Endothelial cell of umbilical vein (primary cell): ENCODE results near the gene RP9. TPM values are rescaled to one million over a fixed set of nuclear protein-coding genes. Genes with fewer than 3 reads are reported as not detected.

ENCODE experiments used
- BruUV-seq: library from RNA; stranded (reverse); fragments of 400-500 nt; replicated peaks from 2 replicates; lab custom pipeline; 2021; lab: Mats Ljungman, UMichigan
- CTCF ChIA-PET: fragments of 300-600, 350-600 bp; sonication (Branson Sonifier 250); formaldehyde crosslinking; loops from one replicate; lab custom pipeline; 2021; ENCODE audit warnings: antibody characterized with exemption, inconsistent platforms; lab: Charles Lee
- POLR2A ChIA-PET: fragments of 300-600, 350-600 bp; sonication (Branson Sonifier 250); formaldehyde crosslinking; loops from one replicate; lab custom pipeline; 2021; ENCODE audit warnings: antibody characterized with exemption, inconsistent platforms; lab: Charles Lee
- DNase-seq: peaks from one replicate; pipeline ENCODE4 v3.0.0-alpha.2; 2011; ENCODE audit warnings: low read depth, low spot score
- FAIRE-seq: peaks from 2 replicates; lab custom pipeline; 2011; peaks lifted over from hg19 to GRCh38; lab: Jason Lieb, UNC
- H2AFZ ChIP-seq: 2 replicates; pipeline ENCODE4 v1.6.0; 2012; ENCODE audit warnings: low read depth, low read length, control low read depth, inconsistent platforms
- H3K27ac ChIP-seq: 2 replicates; pipeline ENCODE4 v1.5.1; 2011; ENCODE audit warnings: low read depth, mild to moderate bottlenecking, control low read depth, low read length, moderate library complexity; ENCODE audit not compliant: insufficient read depth
- H3K27me3 ChIP-seq, 2 experiments: 2 replicates each; pipeline versions ENCODE4 v1.6.0 to v1.6.1; 2011; ENCODE audit warnings: low read length in 2 of 2, mixed read lengths in 1 of 2; ENCODE audit not compliant: control insufficient read depth in 2 of 2, insufficient read depth in 2 of 2
- H3K36me3 ChIP-seq, 2 experiments: 2 replicates in 1 of 2; 3 replicates in 1 of 2; pipeline ENCODE4 v1.5.1; 2011; ENCODE audit warnings: low read length in 2 of 2, mild to moderate bottlenecking in 1 of 2, moderate library complexity in 1 of 2; ENCODE audit not compliant: control insufficient read depth in 2 of 2, insufficient read depth in 2 of 2; ENCODE audit errors: extremely low read depth in 1 of 2
- H3K4me1 ChIP-seq: 3 replicates; pipeline ENCODE4 v1.5.1; 2011; ENCODE audit warnings: mild to moderate bottlenecking, low read length; ENCODE audit not compliant: control insufficient read depth, insufficient read depth; ENCODE audit errors: extremely low read depth
- H3K4me2 ChIP-seq: 2 replicates; pipeline ENCODE4 v1.6.1; 2011; ENCODE audit warnings: low read length, control low read depth, mixed read lengths; ENCODE audit not compliant: insufficient read depth
- H3K4me3 ChIP-seq, 3 experiments: fragments of 200-600 bp in 1 of 3; sonication (generic), shearing (Covaris generic) in 1 of 3; replicated peaks in 1 of 3; 2 replicates each; pipeline ENCODE4 v1.5.1; 2011 to 2016; ENCODE audit warnings: control low read depth in 3 of 3, low read length in 3 of 3, mild to moderate bottlenecking in 2 of 3, inconsistent platforms in 1 of 3, low read depth in 1 of 3, moderate library complexity in 1 of 3; ENCODE audit not compliant: insufficient read depth in 1 of 3
- H3K79me2 ChIP-seq: 2 replicates; pipeline ENCODE4 v1.6.0; 2012; ENCODE audit warnings: low read length, inconsistent platforms; ENCODE audit not compliant: control insufficient read depth, insufficient read depth
- H3K9ac ChIP-seq: replicated peaks from 2 replicates; pipeline ENCODE3; 2011; ENCODE audit warnings: low read length, control low read depth; ENCODE audit not compliant: insufficient read depth; ENCODE audit errors: extremely low read depth
- H3K9me1 ChIP-seq: replicated peaks from 3 replicates; pipeline ENCODE4 v1.6.0; 2011; ENCODE audit warnings: mild to moderate bottlenecking, low read length; ENCODE audit not compliant: control insufficient read depth, insufficient read depth; ENCODE audit errors: extremely low read depth
- H3K9me3 ChIP-seq: replicated peaks from 2 replicates; pipeline ENCODE4 v1.5.1; 2012; ENCODE audit warnings: low read length, inconsistent platforms; ENCODE audit not compliant: control insufficient read depth, insufficient read depth
- H4K20me1 ChIP-seq: replicated peaks from 2 replicates; pipeline ENCODE3; 2011; ENCODE audit warnings: mild to moderate bottlenecking, low read length; ENCODE audit not compliant: control insufficient read depth, insufficient read depth; ENCODE audit errors: extremely low read depth
- EZH2 ChIP-seq: IDR thresholded peaks from 2 replicates; pipeline ENCODE4 v1.6.1; 2012; ENCODE audit warnings: borderline replicate concordance, low read depth, mild to moderate bottlenecking, moderate library complexity, low read length, inconsistent platforms; ENCODE audit not compliant: severe bottlenecking
- FOS ChIP-seq: IDR thresholded peaks from 2 replicates; pipeline ENCODE4 v1.6.1; 2011; ENCODE audit warnings: mild to moderate bottlenecking, low read length, moderate library complexity, borderline replicate concordance; ENCODE audit not compliant: insufficient read depth
- GATA2 ChIP-seq: IDR thresholded peaks from 2 replicates; pipeline ENCODE4 v1.7.0; 2011; ENCODE audit warnings: low read depth, mild to moderate bottlenecking, moderate library complexity, mixed read lengths, low read length; ENCODE audit not compliant: insufficient read length, insufficient read depth
- JUN ChIP-seq: IDR thresholded peaks from 2 replicates; pipeline ENCODE4 v1.6.1; 2011; ENCODE audit warnings: borderline replicate concordance, low read depth; ENCODE audit not compliant: insufficient read length, insufficient read depth
- MAX ChIP-seq: IDR thresholded peaks from 2 replicates; pipeline ENCODE4 v1.6.1; 2011; ENCODE audit not compliant: insufficient read depth, insufficient read length
- MYC ChIP-seq: IDR thresholded peaks from one replicate; pipeline ENCODE4 v1.6.1; 2011; ENCODE audit warnings: mild to moderate bottlenecking, low read depth, low read length
- POLR2A ChIP-seq: IDR thresholded peaks from 2 replicates; pipeline ENCODE4 v1.6.1; 2012; ENCODE audit warnings: low read depth, mild to moderate bottlenecking, control low read depth, low read length
- POLR2AphosphoS5 ChIP-seq: IDR thresholded peaks from 2 replicates; pipeline ENCODE4 v1.6.1; 2012; ENCODE audit warnings: low read depth, mild to moderate bottlenecking, control low read depth, low read length, moderate library complexity; ENCODE audit not compliant: insufficient read depth
- dilution Hi-C: fragments of 300-500 bp; cut with MboI; formaldehyde crosslinking; loops from one replicate; pipeline ENCODE4 v1.15.0; 2019; ENCODE audit warnings: low sequenced_read_pairs; ENCODE audit not compliant: extremely low pct_ligation_motif_present
- intact Hi-C: fragments of 100-400 bp; cut with micrococcal nuclease; formaldehyde crosslinking; loops from one replicate; pipeline ENCODE4 v1.10.0; 2022
- polyA plus RNA-seq, 4 experiments: library from polyadenylated mRNA; depleted of rRNA in 3 of 4; stranded (reverse) in 3 of 4; unstranded in 1 of 4; fragments of >200 nt; gene quantifications; 2 replicates each; pipeline versions ENCODE4 v1.2.1 to v1.2.3, GENCODE V29; 2011 to 2012; ENCODE audit warnings: missing spikeins in 1 of 4
- total RNA-seq: library from RNA; stranded (reverse); gene quantifications from 2 replicates; pipeline ENCODE4 v1.2.3, GENCODE V29; 2021
- TF ChIP-seq, protein P1 (sequence below), 2 donors: IDR thresholded peaks; 1 replicate in 1 of 2; 2 replicates in 1 of 2; pipeline ENCODE4 v1.5.1; 2011; ENCODE audit warnings: low read length in 2 of 2, mild to moderate bottlenecking in 2 of 2, moderate library complexity in 2 of 2, control low read depth in 1 of 2, inconsistent platforms in 1 of 2, low read depth in 1 of 2; ENCODE audit not compliant: insufficient read depth in 1 of 2; ENCODE audit errors: extremely low read depth in 1 of 2

RP9 gene
- total and polyA plus RNA-seq, 2 donors (not counting 3 experiments of a cell fraction or from before 2014, with no cell fraction given) = 16.0 to 18.5 TPM

DNA sequence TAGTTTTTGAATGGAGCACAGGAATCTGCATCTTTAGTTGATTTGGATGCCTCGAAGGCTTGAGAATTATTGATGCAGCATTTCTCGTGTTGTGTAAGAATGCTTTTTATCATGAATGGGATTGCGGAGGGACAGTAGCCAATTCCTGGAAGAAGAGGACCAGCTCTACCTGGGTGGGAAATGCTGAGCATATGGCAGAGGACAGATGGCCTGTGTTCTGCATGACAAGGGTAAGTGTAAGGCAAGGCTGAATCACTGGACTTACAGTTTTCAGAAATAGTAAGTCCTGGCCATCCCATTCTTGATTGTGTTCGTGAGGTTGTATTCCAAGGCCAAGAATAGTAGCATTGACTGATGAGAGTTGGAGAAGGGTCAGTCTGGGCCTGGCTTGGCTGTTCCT, 15.9 kb downstream of the RP9 start:
- dilution Hi-C loops = no loop called here
- TF ChIP-seq POLR2AphosphoS5 = no peak
- no peak for TF ChIP-seq EZH2
- TF ChIP-seq JUN = no peak
- H3K4me2 ChIP-seq = no peak overlapping the region
- intact Hi-C loops = no loop called here
- DNase-seq = no peak
- no peak overlapping the region for H3K9ac ChIP-seq
- no peak overlapping the region for H3K4me3 ChIP-seq
- no peaks in the 10 kb centered on the region for H3K9me3 ChIP-seq
- no peaks in the 10 kb centered on the region for H3K9me1 ChIP-seq
- ChIA-PET POLR2A (no interaction called here), CTCF (interaction anchor here (1.6 kb wide), 1 partner anchor 16 kb away, joined by 4 read pairs; the partner anchor contains the start of gene RP9)
- no peak overlapping the region for H2AFZ ChIP-seq
- no peaks in the 10 kb centered on the region for H3K4me1 ChIP-seq
- no TSS peak for BruUV-seq
- no peaks in the 10 kb centered on the region for H3K27me3 ChIP-seq
- no peak overlapping the region for H3K27ac ChIP-seq
- FAIRE-seq = no peak
- H3K36me3 ChIP-seq = peaks cover 2 to 12% of the 10 kb centered on the region in 2 experiments
- H4K20me1 ChIP-seq = no peaks in the 10 kb centered on the region
- H3K79me2 ChIP-seq = no peaks in the 10 kb centered on the region

GRCh38 chr7:33091641-33092191, 17.5 kb downstream of the RP9 start:
- POLR2A ChIA-PET = interaction anchor here (0.7 kb wide), 1 partner anchor 29 kb away, joined by 3 read pairs; the partner anchor contains the start of gene NT5C3A
- CTCF ChIA-PET = interaction anchor here (1.0 to 1.7 kb wide), 6 partner anchors 10 to 330 kb away, joined by 3 to 4 read pairs (median 4); partner anchors contain the start of gene NT5C3A
- no peak for DNase-seq
- H3K4me3 ChIP-seq = no peak overlapping the region
- H3K79me2 ChIP-seq = no peaks in the 10 kb centered on the region
- no peaks in the 10 kb centered on the region for H3K9me3 ChIP-seq
- no peak overlapping the region for H3K27ac ChIP-seq
- H4K20me1 ChIP-seq = no peaks in the 10 kb centered on the region
- no peak overlapping the region for H3K4me2 ChIP-seq
- FAIRE-seq = no peak
- no peaks in the 10 kb centered on the region for H3K27me3 ChIP-seq
- no peak for TF ChIP-seq JUN
- no peak for TF ChIP-seq POLR2A
- TF ChIP-seq MAX = no peak
- no peak for TF ChIP-seq POLR2AphosphoS5
- TF ChIP-seq, protein P1, sequence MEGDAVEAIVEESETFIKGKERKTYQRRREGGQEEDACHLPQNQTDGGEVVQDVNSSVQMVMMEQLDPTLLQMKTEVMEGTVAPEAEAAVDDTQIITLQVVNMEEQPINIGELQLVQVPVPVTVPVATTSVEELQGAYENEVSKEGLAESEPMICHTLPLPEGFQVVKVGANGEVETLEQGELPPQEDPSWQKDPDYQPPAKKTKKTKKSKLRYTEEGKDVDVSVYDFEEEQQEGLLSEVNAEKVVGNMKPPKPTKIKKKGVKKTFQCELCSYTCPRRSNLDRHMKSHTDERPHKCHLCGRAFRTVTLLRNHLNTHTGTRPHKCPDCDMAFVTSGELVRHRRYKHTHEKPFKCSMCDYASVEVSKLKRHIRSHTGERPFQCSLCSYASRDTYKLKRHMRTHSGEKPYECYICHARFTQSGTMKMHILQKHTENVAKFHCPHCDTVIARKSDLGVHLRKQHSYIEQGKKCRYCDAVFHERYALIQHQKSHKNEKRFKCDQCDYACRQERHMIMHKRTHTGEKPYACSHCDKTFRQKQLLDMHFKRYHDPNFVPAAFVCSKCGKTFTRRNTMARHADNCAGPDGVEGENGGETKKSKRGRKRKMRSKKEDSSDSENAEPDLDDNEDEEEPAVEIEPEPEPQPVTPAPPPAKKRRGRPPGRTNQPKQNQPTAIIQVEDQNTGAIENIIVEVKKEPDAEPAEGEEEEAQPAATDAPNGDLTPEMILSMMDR (IDR thresholded peaks at IDR 0.05; ENCODE audit: extremely low read depth in 1 of 2, insufficient read depth in 1 of 2, low read depth in 1 of 2, low read length in 2 of 2) = no peak
- no peak for TF ChIP-seq FOS
- TF ChIP-seq EZH2 = no peak
- no peak for TF ChIP-seq MYC
- TF ChIP-seq GATA2 = no peak
- H3K9me1 ChIP-seq = no peaks in the 10 kb centered on the region
- no peaks in the 10 kb centered on the region for H3K4me1 ChIP-seq
- no peak overlapping the region for H2AFZ ChIP-seq
- H3K9ac ChIP-seq = no peak overlapping the region
- dilution Hi-C loops (no loop called here), intact Hi-C loops (no loop called here)
- no TSS peak for BruUV-seq
- H3K36me3 ChIP-seq = peaks cover 2 to 7% of the 10 kb centered on the region in 2 experiments
